H1 (cell line): ENCODE data around the gene SEMA3G. TPM values are rescaled to one million over a fixed set of nuclear protein-coding genes. Genes with fewer than 3 reads are reported as not detected.

Source experiments
- CTCF ChIA-PET: fragments of 300-600 bp; sonication (Branson Sonifier 250); formaldehyde crosslinking; loops from one replicate; lab custom pipeline; 2021; ENCODE audit not compliant: partially characterized antibody; lab: Charles Lee
- POLR2A ChIA-PET: fragments of 300-600 bp; sonication (Branson Sonifier 250); formaldehyde crosslinking; loops from one replicate; lab custom pipeline; 2021; ENCODE audit warnings: inconsistent platforms; ENCODE audit not compliant: partially characterized antibody; lab: Charles Lee
- DNase-seq, 2 experiments: peaks; one replicate each; pipeline versions ENCODE4 v3.0.0 to v3.0.0-alpha.2; 2010 to 2022; ENCODE audit warnings: low spot score in 2 of 2, low read depth in 1 of 2, mixed read lengths in 1 of 2
- FAIRE-seq: peaks from 2 replicates; lab custom pipeline; 2011; peaks lifted over from hg19 to GRCh38; lab: Jason Lieb, UNC
- H2AFZ ChIP-seq: 2 replicates; pipeline ENCODE4 v1.8.1; 2012; ENCODE audit warnings: low read length, inconsistent platforms
- H2AK5ac ChIP-seq: 2 replicates; pipeline ENCODE4 v1.6.1; 2013; ENCODE audit warnings: low read depth, low read length
- H2BK120ac ChIP-seq: replicated peaks from 2 replicates; pipeline ENCODE3; 2013; ENCODE audit warnings: low read depth, low read length, inconsistent platforms
- H2BK12ac ChIP-seq: 2 replicates; pipeline ENCODE4 v1.6.1; 2013; ENCODE audit warnings: low read depth, low read length
- H2BK15ac ChIP-seq: 2 replicates; pipeline ENCODE4 v1.6.1; 2013; ENCODE audit warnings: low read length
- H2BK20ac ChIP-seq: 2 replicates; pipeline ENCODE4 v1.6.1; 2013; ENCODE audit warnings: low read length
- H2BK5ac ChIP-seq: 2 replicates; pipeline ENCODE4 v1.6.1; 2013; ENCODE audit warnings: low read depth, low read length
- H3K14ac ChIP-seq: 2 replicates; pipeline ENCODE4 v1.6.1; 2013; ENCODE audit warnings: inconsistent platforms; ENCODE audit not compliant: insufficient read length
- H3K18ac ChIP-seq: 2 replicates; pipeline ENCODE4 v1.6.1; 2013; ENCODE audit warnings: low read length; ENCODE audit errors: extremely low read depth
- H3K23ac ChIP-seq: 2 replicates; pipeline ENCODE4 v1.6.1; 2013; ENCODE audit warnings: inconsistent platforms; ENCODE audit not compliant: insufficient read length
- H3K23me2 ChIP-seq: 2 replicates; pipeline ENCODE4 v1.6.1; 2013; ENCODE audit warnings: low read depth, low read length
- H3K27ac ChIP-seq: 2 replicates; pipeline ENCODE4 v1.6.1; 2011; ENCODE audit warnings: low read depth, low read length, inconsistent platforms
- H3K27me3 ChIP-seq, 4 experiments: replicated peaks in 1 of 4; 1 replicate in 1 of 4; 2 replicates in 3 of 4; pipeline versions ENCODE4 v1.6.1 to v1.8.1; 2011 to 2013; ENCODE audit warnings: low read length in 3 of 4, mild to moderate bottlenecking in 3 of 4, inconsistent platforms in 2 of 4, mixed read lengths in 2 of 4, moderate library complexity in 1 of 4; ENCODE audit not compliant: control insufficient read depth in 3 of 4, insufficient read depth in 3 of 4; ENCODE audit errors: extremely low read depth in 1 of 4
- H3K36me3 ChIP-seq, 4 experiments: 2 replicates each; pipeline versions ENCODE4 v1.6.1 to v1.8.1; 2011 to 2013; ENCODE audit warnings: mild to moderate bottlenecking in 4 of 4, low read length in 3 of 4, moderate library complexity in 2 of 4, control low read depth in 1 of 4, inconsistent platforms in 1 of 4; ENCODE audit not compliant: insufficient read depth in 4 of 4, control insufficient read depth in 2 of 4
- H3K4ac ChIP-seq: replicated peaks from 2 replicates; pipeline ENCODE3; 2013; ENCODE audit warnings: low read length, low read depth, mixed read lengths, inconsistent platforms; ENCODE audit not compliant: insufficient read length
- H3K4me1 ChIP-seq, 4 experiments: replicated peaks in 1 of 4; 1 replicate in 1 of 4; 2 replicates in 3 of 4; pipeline versions ENCODE4 v1.6.1 to v1.8.1; 2011 to 2013; ENCODE audit warnings: low read length in 3 of 4, inconsistent platforms in 2 of 4, mixed read lengths in 1 of 4; ENCODE audit not compliant: insufficient read depth in 4 of 4, control insufficient read depth in 3 of 4
- H3K4me2 ChIP-seq, 2 experiments: 2 replicates each; pipeline versions ENCODE4 v1.6.1 to v1.8.1; 2011 to 2013; ENCODE audit warnings: low read depth in 2 of 2, low read length in 2 of 2, control low read depth in 1 of 2, inconsistent platforms in 1 of 2, mild to moderate bottlenecking in 1 of 2; ENCODE audit not compliant: insufficient read depth in 1 of 2
- H3K4me3 ChIP-seq, 4 experiments: fragments of 200-600, 300-600 bp in 1 of 4; sonication (generic), shearing (Covaris generic), sonication (Bioruptor Twin) in 1 of 4; 2 replicates each; pipeline versions ENCODE4 v1.5.1 to v1.8.1; 2011 to 2016; ENCODE audit warnings: low read length in 4 of 4, low read depth in 3 of 4, control low read depth in 2 of 4, inconsistent platforms in 2 of 4, mild to moderate bottlenecking in 2 of 4, mixed read lengths in 1 of 4, moderate library complexity in 1 of 4; ENCODE audit not compliant: insufficient read depth in 2 of 4; ENCODE audit errors: extremely low read depth in 1 of 4
- H3K56ac ChIP-seq: replicated peaks from 2 replicates; pipeline ENCODE3; 2013; ENCODE audit warnings: low read depth, mild to moderate bottlenecking, mixed read lengths, low read length, inconsistent platforms; ENCODE audit not compliant: insufficient read length
- H3K79me1 ChIP-seq: 2 replicates; pipeline ENCODE4 v1.6.1; 2013; ENCODE audit warnings: low read depth, low read length, control low read depth
- H3K79me2 ChIP-seq, 2 experiments: 2 replicates each; pipeline versions ENCODE4 v1.6.1 to v1.8.1; 2012 to 2013; ENCODE audit warnings: low read length in 2 of 2, mild to moderate bottlenecking in 2 of 2, inconsistent platforms in 1 of 2; ENCODE audit not compliant: insufficient read depth in 2 of 2, control insufficient read depth in 1 of 2
- H3K9ac ChIP-seq, 4 experiments: replicated peaks in 1 of 4; 1 replicate in 1 of 4; 2 replicates in 3 of 4; pipeline versions ENCODE4 v1.6.1 to v1.8.1; 2011 to 2013; ENCODE audit warnings: low read depth in 3 of 4, low read length in 3 of 4, control low read depth in 2 of 4, mild to moderate bottlenecking in 2 of 4, moderate library complexity in 2 of 4, inconsistent platforms in 1 of 4; ENCODE audit errors: extremely low read depth in 1 of 4
- H3K9me3 ChIP-seq, 2 experiments: 2 replicates each; pipeline versions ENCODE4 v1.6.1 to v1.8.1; 2012 to 2013; ENCODE audit warnings: mild to moderate bottlenecking in 2 of 2, moderate library complexity in 2 of 2, control low read depth in 1 of 2, inconsistent platforms in 1 of 2, low read depth in 1 of 2, low read length in 1 of 2, mixed read lengths in 1 of 2; ENCODE audit not compliant: insufficient read depth in 2 of 2
- H4K20me1 ChIP-seq, 2 experiments: replicated peaks in 1 of 2; 2 replicates each; pipeline versions ENCODE3 to v1.8.1; 2011 to 2013; ENCODE audit warnings: inconsistent platforms in 2 of 2, low read length in 2 of 2, mild to moderate bottlenecking in 1 of 2; ENCODE audit not compliant: insufficient read depth in 2 of 2, control insufficient read depth in 1 of 2
- H4K5ac ChIP-seq: 2 replicates; pipeline ENCODE4 v1.6.1; 2013; ENCODE audit warnings: low read length, low read depth, mixed read lengths, inconsistent platforms; ENCODE audit not compliant: insufficient read length
- H4K8ac ChIP-seq: 2 replicates; pipeline ENCODE4 v1.8.0; 2013; ENCODE audit warnings: mild to moderate bottlenecking, moderate library complexity, low read length, inconsistent platforms; ENCODE audit not compliant: insufficient read depth; ENCODE audit errors: extremely low read depth
- H4K91ac ChIP-seq: replicated peaks from 2 replicates; pipeline ENCODE3; 2013; ENCODE audit warnings: low read length, mixed read lengths, inconsistent platforms; ENCODE audit not compliant: insufficient read length
- EP300 ChIP-seq, 2 experiments: IDR thresholded peaks; 1 replicate in 1 of 2; 2 replicates in 1 of 2; pipeline ENCODE4 v1.6.1; 2011 to 2012; ENCODE audit warnings: low read depth in 2 of 2, low read length in 2 of 2, mild to moderate bottlenecking in 2 of 2, borderline replicate concordance in 1 of 2, inconsistent platforms in 1 of 2, moderate library complexity in 1 of 2
- SIN3A ChIP-seq, 2 experiments: IDR thresholded peaks in 1 of 2; conservative IDR thresholded peaks in 1 of 2; 2 replicates each; pipeline ENCODE4 v1.6.1; 2011 to 2012; ENCODE audit warnings: low read length in 2 of 2, improper control_type of control experiment in 1 of 2, low read depth in 1 of 2, mild to moderate bottlenecking in 1 of 2
- WGBS, 2 experiments: shearing (Covaris generic) in 1 of 2; methylation state at CpG; one replicate each; pipeline versions ENCODE4 v1.1.6 to v1.1.7; 2013 to 2015; ENCODE audit warnings: low lambda C conversion rate in 2 of 2, mixed read lengths in 2 of 2, inconsistent platforms in 1 of 2, low coverage in 1 of 2, missing lambda C conversion rate in 1 of 2; ENCODE audit not compliant: insufficient replicate concordance in 2 of 2, insufficient coverage in 1 of 2, insufficient read length in 1 of 2; ENCODE audit errors: extremely low coverage in 1 of 2, missing lambda C conversion rate in 1 of 2; 5-methylcytosine and 5-hydroxymethylcytosine counted together
- polyA plus RNA-seq, 7 experiments: library from polyadenylated mRNA; depleted of rRNA in 3 of 7; stranded (reverse) in 5 of 7; unstranded in 2 of 7; fragments of >200 nt in 5 of 7; fragments of 200-250 nt in 2 of 7; gene quantifications; 1 replicate in 5 of 7; 2 replicates in 1 of 7; 4 replicates in 1 of 7; pipeline versions ENCODE4 v1.2.1 to v1.2.3, GENCODE V29; 2011 to 2013; ENCODE audit warnings: missing spikeins in 2 of 7, mixed read lengths in 2 of 7
- total RNA-seq: library from RNA; stranded (reverse); fragmentation: NEBNext Ultra II Directional; extraction: Animal tissue kit (Norgen Biotek cat#: 25700); gene quantifications from 2 replicates; pipeline ENCODE4 v1.2.1, GENCODE V29; 2021

Gene SEMA3G
- total and polyA plus RNA-seq, 2 of the 8 experiments (the other 6 are each of a cell fraction or from before 2014, with no cell fraction given), result 0.95 to 1.5 TPM

GRCh38 chr3:52402101-52402521 is 42.8 kb downstream of the SEMA3G start:
- TF ChIP-seq EP300 (IDR thresholded peaks at IDR 0.05; ENCODE audit: borderline replicate concordance in 1 of 2, low read depth in 2 of 2, low read length in 2 of 2) (no peak), SIN3A (conservative IDR thresholded peaks at IDR 0.05 in 1 of 2, IDR thresholded peaks at IDR 0.05 in 1 of 2; ENCODE audit: low read depth in 1 of 2, low read length in 2 of 2) (no peak)
- Histone ChIP-seq H2BK12ac (no peak overlapping the region), H3K23ac (no peak overlapping the region), H3K4me2 (no peak overlapping the region), H3K18ac (no peak overlapping the region), H3K27me3 (no peaks in the 10 kb centered on the region), H3K4me3 (no peak overlapping the region), H3K27ac (no peak overlapping the region), H3K9me3 (no peaks in the 10 kb centered on the region), H3K4ac (no peak overlapping the region), H3K9ac (no peak overlapping the region), H3K4me1 (no peaks in the 10 kb centered on the region), H4K20me1 (peaks cover 3 to 17% of the 10 kb centered on the region in 2 experiments), H4K5ac (no peak overlapping the region), H3K14ac (no peak overlapping the region), H3K36me3 (peaks cover 31 to 52% (median 46%) of the 10 kb centered on the region in 4 experiments), H2BK5ac (no peak overlapping the region), H2BK15ac (no peak overlapping the region), H2AFZ (no peak overlapping the region), H2BK120ac (no peak overlapping the region), H3K23me2 (no peaks in the 10 kb centered on the region), H3K79me1 (no peaks in the 10 kb centered on the region), H2BK20ac (no peak overlapping the region), H2AK5ac (no peak overlapping the region), H4K8ac (no peak overlapping the region; the same call in 1 of the 2 replicates), H4K91ac (no peak overlapping the region), H3K56ac (no peak overlapping the region), H3K79me2 (no peaks in the 10 kb centered on the region)
- DNase-seq, result no peak
- POLR2A ChIA-PET, result interaction anchor here (1.1 to 5.0 kb wide), 3 partner anchors 8 to 17 kb away, joined by 4 to 23 read pairs (median 4); no protein-coding TSS in a partner anchor
- WGBS, 2 experiments, result 92% methylated on average over 16 of the region's 16 CpGs; no CpG with 5 or more reads in 1 of the 2 experiments
- no peak for FAIRE-seq
- CTCF ChIA-PET, result interaction anchor here (0.9 to 11.1 kb wide), 5 partner anchors 10 to 170 kb away, joined by 3 to 150 read pairs (median 5); no protein-coding TSS in a partner anchor
